ENCODE data around the gene DGCR2. TPM values are rescaled to one million over a fixed set of nuclear protein-coding genes. Genes with fewer than 3 reads are reported as not detected.

The DGCR2 gene, protein sequence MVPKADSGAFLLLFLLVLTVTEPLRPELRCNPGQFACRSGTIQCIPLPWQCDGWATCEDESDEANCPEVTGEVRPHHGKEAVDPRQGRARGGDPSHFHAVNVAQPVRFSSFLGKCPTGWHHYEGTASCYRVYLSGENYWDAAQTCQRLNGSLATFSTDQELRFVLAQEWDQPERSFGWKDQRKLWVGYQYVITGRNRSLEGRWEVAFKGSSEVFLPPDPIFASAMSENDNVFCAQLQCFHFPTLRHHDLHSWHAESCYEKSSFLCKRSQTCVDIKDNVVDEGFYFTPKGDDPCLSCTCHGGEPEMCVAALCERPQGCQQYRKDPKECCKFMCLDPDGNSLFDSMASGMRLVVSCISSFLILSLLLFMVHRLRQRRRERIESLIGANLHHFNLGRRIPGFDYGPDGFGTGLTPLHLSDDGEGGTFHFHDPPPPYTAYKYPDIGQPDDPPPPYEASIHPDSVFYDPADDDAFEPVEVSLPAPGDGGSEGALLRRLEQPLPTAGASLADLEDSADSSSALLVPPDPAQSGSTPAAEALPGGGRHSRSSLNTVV
- 82.1 and 82.9 TPM in 2 replicates for total RNA-seq
- polyA plus RNA-seq: 63.9 and 65.8 TPM in 2 replicates

DNA sequence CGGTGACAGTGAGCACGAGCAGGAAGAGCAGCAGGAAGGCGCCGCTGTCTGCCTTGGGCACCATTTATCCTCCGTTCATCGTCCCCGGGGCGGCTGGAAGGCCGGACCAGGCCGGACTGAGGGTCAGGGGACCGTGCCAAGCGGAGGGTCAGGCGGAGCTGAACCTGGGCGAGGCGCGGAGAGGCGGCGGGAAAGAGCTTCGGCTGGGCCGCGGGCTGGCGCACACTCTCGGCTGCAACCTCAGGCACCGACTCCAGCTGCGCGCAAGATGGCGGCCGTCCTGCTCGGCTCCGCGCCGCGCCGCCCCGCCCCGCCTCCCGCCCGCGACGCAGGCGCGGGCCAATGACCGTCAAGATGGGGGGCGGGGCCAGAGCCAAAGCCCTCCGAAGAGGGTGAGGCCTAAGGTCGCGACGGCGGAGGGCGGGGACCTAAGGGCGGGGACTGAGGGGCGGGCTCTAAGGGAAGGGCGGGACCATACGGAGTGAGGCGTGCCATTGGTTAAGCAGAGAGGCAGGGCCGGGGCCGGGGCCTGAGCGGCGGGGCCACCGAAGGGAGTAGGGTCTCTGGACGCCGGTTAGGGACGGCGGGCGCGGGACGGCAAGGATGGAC is at the start of gene DGCR2:
Gene DGCR2, minus strand, starts transcription at position 270 of the 609 bp plus-strand sequence. Its CDS starts 206 bp downstream, at position 64.
- Histone ChIP-seq H3K4me3 (peak within 1 kb of the TSS; percentile 86), H3K9me3 (ENCODE audit: low read depth) (no peaks in the 10 kb centered on the region), H3K27ac (peak within 1 kb of the TSS; percentile 93), H3K27me3 (no peaks in the 10 kb centered on the region), H3K4me1 (ENCODE audit: low read depth) (peaks cover 7% of the 10 kb centered on the region), H3K36me3 (no peaks in the 10 kb centered on the region)
- DNase-seq (ENCODE audit: low read depth in 1 of 2, low spot score in 1 of 2): peak; percentile 98 to 99
- TF ChIP-seq, protein P1, sequence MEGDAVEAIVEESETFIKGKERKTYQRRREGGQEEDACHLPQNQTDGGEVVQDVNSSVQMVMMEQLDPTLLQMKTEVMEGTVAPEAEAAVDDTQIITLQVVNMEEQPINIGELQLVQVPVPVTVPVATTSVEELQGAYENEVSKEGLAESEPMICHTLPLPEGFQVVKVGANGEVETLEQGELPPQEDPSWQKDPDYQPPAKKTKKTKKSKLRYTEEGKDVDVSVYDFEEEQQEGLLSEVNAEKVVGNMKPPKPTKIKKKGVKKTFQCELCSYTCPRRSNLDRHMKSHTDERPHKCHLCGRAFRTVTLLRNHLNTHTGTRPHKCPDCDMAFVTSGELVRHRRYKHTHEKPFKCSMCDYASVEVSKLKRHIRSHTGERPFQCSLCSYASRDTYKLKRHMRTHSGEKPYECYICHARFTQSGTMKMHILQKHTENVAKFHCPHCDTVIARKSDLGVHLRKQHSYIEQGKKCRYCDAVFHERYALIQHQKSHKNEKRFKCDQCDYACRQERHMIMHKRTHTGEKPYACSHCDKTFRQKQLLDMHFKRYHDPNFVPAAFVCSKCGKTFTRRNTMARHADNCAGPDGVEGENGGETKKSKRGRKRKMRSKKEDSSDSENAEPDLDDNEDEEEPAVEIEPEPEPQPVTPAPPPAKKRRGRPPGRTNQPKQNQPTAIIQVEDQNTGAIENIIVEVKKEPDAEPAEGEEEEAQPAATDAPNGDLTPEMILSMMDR (IDR thresholded peaks at IDR 0.05; ENCODE audit: low read depth, low read length): no peak

DNA sequence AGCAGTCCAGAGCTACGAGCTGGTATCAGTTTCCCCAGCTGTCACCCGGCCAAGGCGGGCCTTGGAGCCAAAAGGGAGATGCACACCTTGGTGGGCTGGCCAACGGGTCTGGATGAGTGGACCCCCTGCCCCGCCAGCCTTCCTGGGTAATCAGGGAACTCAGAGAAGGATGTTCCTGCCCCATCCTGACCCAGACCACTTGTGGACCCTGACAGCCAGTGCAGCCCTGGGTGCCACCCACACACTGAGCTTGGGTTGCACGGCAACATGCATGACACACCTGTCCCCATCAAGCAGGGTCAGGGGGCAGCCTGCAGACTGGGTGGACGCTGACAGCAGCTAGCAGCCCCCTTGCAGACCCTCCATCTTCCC is 47.7 kb upstream of the DGCR2 start:
- H3K4me1 ChIP-seq (ENCODE audit: low read depth): peaks cover 13% of the 10 kb centered on the region
- peaks cover 43% of the 10 kb centered on the region for H3K27me3 ChIP-seq
- no peak overlapping the region for H3K4me3 ChIP-seq
- TF ChIP-seq, protein P1 (IDR thresholded peaks at IDR 0.05; ENCODE audit: low read depth, low read length): no peak
- no peaks in the 10 kb centered on the region for H3K9me3 ChIP-seq (ENCODE audit: low read depth)
- no peak for DNase-seq (ENCODE audit: low read depth in 1 of 2, low spot score in 1 of 2)
- no peaks in the 10 kb centered on the region for H3K36me3 ChIP-seq
- no peak overlapping the region for H3K27ac ChIP-seq

DNA sequence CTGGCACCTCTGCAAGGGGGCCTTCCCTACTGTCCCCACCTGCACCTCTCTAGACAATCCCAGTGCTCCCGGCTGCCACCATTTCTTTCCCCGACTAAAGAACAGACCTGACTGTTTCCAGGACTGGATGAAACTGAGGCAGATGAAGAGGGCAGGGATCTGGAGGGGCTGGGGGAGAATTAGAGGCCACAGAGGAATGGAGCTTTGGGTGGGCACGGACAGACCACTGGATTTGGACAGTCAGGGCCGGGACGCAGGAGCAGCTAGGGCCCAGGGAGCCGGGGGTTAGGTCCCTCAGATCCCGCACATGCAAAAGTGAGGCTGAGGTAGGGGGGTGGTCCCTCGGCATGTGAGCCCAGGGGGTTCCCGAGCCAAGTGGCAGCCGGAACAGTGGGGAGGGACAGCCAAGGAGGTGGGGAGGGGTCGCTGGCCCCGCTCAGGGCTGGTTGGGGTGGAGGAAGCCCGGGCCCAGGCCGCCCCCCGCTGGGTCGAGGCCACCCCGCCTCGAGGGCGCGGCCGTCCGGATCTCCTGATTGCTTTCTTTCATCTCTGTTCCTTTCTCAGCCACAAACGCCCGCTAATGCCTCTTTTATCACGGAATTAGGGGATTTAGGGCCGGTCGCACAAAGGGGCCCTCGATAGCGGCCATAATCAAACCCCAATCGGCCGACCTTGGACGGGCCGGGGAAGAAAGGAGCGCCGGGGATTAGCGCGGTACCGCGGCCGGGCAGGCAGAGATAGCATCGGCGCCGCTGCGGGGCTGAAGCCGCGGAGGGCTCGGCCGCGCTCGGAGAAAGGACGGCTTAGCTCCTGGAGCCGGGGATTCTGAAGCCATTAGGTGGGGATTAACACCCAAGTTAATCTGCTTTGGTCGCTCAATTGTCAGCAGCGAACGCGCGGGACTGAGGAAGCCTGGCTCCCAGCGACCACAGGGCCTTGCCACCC is 47.1 kb upstream of the DGCR2 start:
- Histone ChIP-seq H3K4me1 (ENCODE audit: low read depth) (peaks cover 13% of the 10 kb centered on the region), H3K36me3 (no peaks in the 10 kb centered on the region), H3K4me3 (no peak overlapping the region), H3K27ac (no peak overlapping the region), H3K9me3 (ENCODE audit: low read depth) (no peaks in the 10 kb centered on the region), H3K27me3 (peaks cover 43% of the 10 kb centered on the region)
- peak in 1 of 2 donors; percentile 6 for DNase-seq (ENCODE audit: low read depth in 1 of 2, low spot score in 1 of 2)
- TF ChIP-seq, protein P1 (IDR thresholded peaks at IDR 0.05; ENCODE audit: low read depth, low read length): no peak

DNA sequence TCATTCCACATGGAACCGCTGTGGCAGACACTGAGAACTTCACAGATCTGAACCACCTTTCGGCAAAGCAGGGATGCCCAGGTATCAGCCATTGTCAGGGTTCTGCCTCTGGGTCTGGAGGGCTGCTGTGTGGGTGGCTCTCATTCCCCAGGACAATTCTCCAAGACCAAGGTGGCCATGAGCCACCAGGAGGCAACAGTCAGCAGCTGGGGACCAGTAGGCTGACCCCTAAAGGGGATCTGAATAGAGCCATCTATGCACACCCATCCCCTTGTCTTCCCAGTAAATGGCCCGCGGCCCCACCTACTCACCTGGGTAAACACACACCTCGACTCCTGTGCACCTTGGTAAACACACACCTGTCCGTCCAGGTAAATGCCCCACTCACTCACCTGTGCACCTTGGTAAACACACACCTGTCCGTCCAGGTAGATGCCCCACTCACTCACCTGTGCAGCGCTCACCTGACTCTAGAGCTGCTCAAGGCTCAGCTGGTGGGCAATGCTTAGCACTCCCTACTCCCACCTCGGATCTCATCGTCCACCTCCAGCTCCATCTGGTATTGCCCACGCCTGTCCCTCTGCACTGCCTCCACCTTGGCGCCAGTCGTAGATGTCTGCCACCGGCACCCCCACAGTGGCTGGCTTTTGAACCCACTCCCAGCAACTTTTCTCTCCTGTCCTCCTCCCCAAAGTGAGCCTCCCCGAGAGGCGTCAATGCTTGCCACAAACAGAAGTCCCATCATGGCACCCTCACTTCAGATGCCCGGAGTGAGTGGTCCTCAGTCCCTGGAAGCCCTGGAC is 46.1 kb upstream of the DGCR2 start:
- DNase-seq (ENCODE audit: low read depth in 1 of 2, low spot score in 1 of 2): no peak
- Histone ChIP-seq H3K27me3 (peaks cover 43% of the 10 kb centered on the region), H3K27ac (no peak overlapping the region), H3K4me1 (ENCODE audit: low read depth) (peaks cover 13% of the 10 kb centered on the region), H3K36me3 (no peaks in the 10 kb centered on the region), H3K4me3 (no peak overlapping the region), H3K9me3 (ENCODE audit: low read depth) (no peaks in the 10 kb centered on the region)
- TF ChIP-seq, protein P1 (IDR thresholded peaks at IDR 0.05; ENCODE audit: low read depth, low read length): no peak

Data from cardiac muscle cell (in vitro differentiated cells and primary cell).